Measurements from ENCODE around the gene GMPR2.

GMPR2 gene

GRCh38 chr14:24279301-24280186 is 46.8 kb downstream of the GMPR2 start:
- FAIRE-seq = peak; percentile 70
- peak; percentile 72 for TF ChIP-seq SPI1 (IDR thresholded peaks at IDR 0.05; ENCODE audit: low read depth, low read length)
- no peak for TF ChIP-seq TAF1 (IDR thresholded peaks at IDR 0.05; ENCODE audit: low read depth, low read length)
- DNase-seq (ENCODE audit: insufficient read length, low spot score) = no peak

GRCh38 chr14:24280797-24281460 is 48.2 kb downstream of the GMPR2 start:
- FAIRE-seq (no peak), DNase-seq (ENCODE audit: insufficient read length, low spot score) (no peak)
- no peak for TF ChIP-seq POLR2A (IDR thresholded peaks at IDR 0.05; ENCODE audit: low read depth, low read length)
- TF ChIP-seq POLR2AphosphoS5 (IDR thresholded peaks at IDR 0.05; ENCODE audit: low read depth, low read length) = no peak
- no peak for TF ChIP-seq POU2F2 (IDR thresholded peaks at IDR 0.05; ENCODE audit: low read depth, low read length)

GRCh38 chr14:24281636-24282035 is 48.9 kb downstream of the GMPR2 start:
- FAIRE-seq = no peak
- DNase-seq (ENCODE audit: insufficient read length, low spot score) = no peak
- TF ChIP-seq POLR2AphosphoS5 (IDR thresholded peaks at IDR 0.05; ENCODE audit: low read depth, low read length) = no peak
- TF ChIP-seq POU2F2 (IDR thresholded peaks at IDR 0.05; ENCODE audit: low read depth, low read length) = no peak
- TF ChIP-seq POLR2A (IDR thresholded peaks at IDR 0.05; ENCODE audit: low read depth, low read length) = no peak
- no peak for TF ChIP-seq SPI1 (IDR thresholded peaks at IDR 0.05; ENCODE audit: low read depth, low read length)
- no peak for TF ChIP-seq PAX5 (IDR thresholded peaks at IDR 0.05; ENCODE audit: insufficient read depth, low read length, severe bottlenecking)
- TF ChIP-seq TAF1 (IDR thresholded peaks at IDR 0.05; ENCODE audit: low read depth, low read length) = no peak

GRCh38 chr14:24282736-24283135 is 50.0 kb downstream of the GMPR2 start:
- no peak for DNase-seq (ENCODE audit: insufficient read length, low spot score)
- no peak for FAIRE-seq
- no peak for TF ChIP-seq POU2F2 (IDR thresholded peaks at IDR 0.05; ENCODE audit: low read depth, low read length)
- no peak for TF ChIP-seq POLR2AphosphoS5 (IDR thresholded peaks at IDR 0.05; ENCODE audit: low read depth, low read length)
- TF ChIP-seq TAF1 (IDR thresholded peaks at IDR 0.05; ENCODE audit: low read depth, low read length) = no peak
- no peak for TF ChIP-seq SPI1 (IDR thresholded peaks at IDR 0.05; ENCODE audit: low read depth, low read length)
- TF ChIP-seq PAX5 (IDR thresholded peaks at IDR 0.05; ENCODE audit: insufficient read depth, low read length, severe bottlenecking) = no peak
- TF ChIP-seq POLR2A (IDR thresholded peaks at IDR 0.05; ENCODE audit: low read depth, low read length) = no peak

GRCh38 chr14:24283796-24284460 is 51.2 kb downstream of the GMPR2 start:
- FAIRE-seq (no peak), DNase-seq (ENCODE audit: insufficient read length, low spot score) (no peak)
- no peak for TF ChIP-seq POLR2A (IDR thresholded peaks at IDR 0.05; ENCODE audit: low read depth, low read length)
- no peak for TF ChIP-seq PAX5 (IDR thresholded peaks at IDR 0.05; ENCODE audit: insufficient read depth, low read length, severe bottlenecking)
- no peak for TF ChIP-seq POLR2AphosphoS5 (IDR thresholded peaks at IDR 0.05; ENCODE audit: low read depth, low read length)
- TF ChIP-seq SPI1 (IDR thresholded peaks at IDR 0.05; ENCODE audit: low read depth, low read length) = no peak
- no peak for TF ChIP-seq TAF1 (IDR thresholded peaks at IDR 0.05; ENCODE audit: low read depth, low read length)
- TF ChIP-seq POU2F2 (IDR thresholded peaks at IDR 0.05; ENCODE audit: low read depth, low read length) = no peak

GRCh38 chr14:24284501-24285035 is 51.8 kb downstream of the GMPR2 start:
- DNase-seq (ENCODE audit: insufficient read length, low spot score) = no peak
- FAIRE-seq = no peak
- no peak for TF ChIP-seq PAX5 (IDR thresholded peaks at IDR 0.05; ENCODE audit: insufficient read depth, low read length, severe bottlenecking)
- TF ChIP-seq TAF1 (IDR thresholded peaks at IDR 0.05; ENCODE audit: low read depth, low read length) = no peak
- no peak for TF ChIP-seq POLR2A (IDR thresholded peaks at IDR 0.05; ENCODE audit: low read depth, low read length)
- no peak for TF ChIP-seq POU2F2 (IDR thresholded peaks at IDR 0.05; ENCODE audit: low read depth, low read length)
- no peak for TF ChIP-seq POLR2AphosphoS5 (IDR thresholded peaks at IDR 0.05; ENCODE audit: low read depth, low read length)
- no peak for TF ChIP-seq SPI1 (IDR thresholded peaks at IDR 0.05; ENCODE audit: low read depth, low read length)

GRCh38 chr14:24285351-24285750 is 52.6 kb downstream of the GMPR2 start:
- FAIRE-seq (no peak), DNase-seq (ENCODE audit: insufficient read length, low spot score) (no peak)
- TF ChIP-seq SPI1 (IDR thresholded peaks at IDR 0.05; ENCODE audit: low read depth, low read length) = no peak
- TF ChIP-seq PAX5 (IDR thresholded peaks at IDR 0.05; ENCODE audit: insufficient read depth, low read length, severe bottlenecking) = no peak
- no peak for TF ChIP-seq POU2F2 (IDR thresholded peaks at IDR 0.05; ENCODE audit: low read depth, low read length)
- no peak for TF ChIP-seq POLR2A (IDR thresholded peaks at IDR 0.05; ENCODE audit: low read depth, low read length)
- no peak for TF ChIP-seq TAF1 (IDR thresholded peaks at IDR 0.05; ENCODE audit: low read depth, low read length)
- TF ChIP-seq POLR2AphosphoS5 (IDR thresholded peaks at IDR 0.05; ENCODE audit: low read depth, low read length) = no peak

- FAIRE-seq = no peak
- TF ChIP-seq PAX5 (IDR thresholded peaks at IDR 0.05; ENCODE audit: insufficient read depth, low read length, severe bottlenecking) = no peak
- no peak for TF ChIP-seq TAF1 (IDR thresholded peaks at IDR 0.05; ENCODE audit: low read depth, low read length)
- no peak for TF ChIP-seq SPI1 (IDR thresholded peaks at IDR 0.05; ENCODE audit: low read depth, low read length)
- TF ChIP-seq POLR2AphosphoS5 (IDR thresholded peaks at IDR 0.05; ENCODE audit: low read depth, low read length) = no peak
- no peak for TF ChIP-seq POLR2A (IDR thresholded peaks at IDR 0.05; ENCODE audit: low read depth, low read length)
- TF ChIP-seq POU2F2 (IDR thresholded peaks at IDR 0.05; ENCODE audit: low read depth, low read length) = no peak
- DNase-seq (ENCODE audit: insufficient read length, low spot score) = no peak
These were observed 54.3 kb downstream of the GMPR2 start for GRCh38 chr14:24286996-24287395.

All from GM12891 (cell line).